ENCODE data around the gene CD47. TPM values are rescaled to one million over a fixed set of nuclear protein-coding genes. Genes with fewer than 3 reads are reported as not detected.
A peak's percentile ranks its signal among the peaks of the same experiment; 100 is the strongest.

CD47 gene
- polyA plus RNA-seq, 1 of the 3 experiments (the other 2 are of a cell fraction) = 19.6 TPM

DNA sequence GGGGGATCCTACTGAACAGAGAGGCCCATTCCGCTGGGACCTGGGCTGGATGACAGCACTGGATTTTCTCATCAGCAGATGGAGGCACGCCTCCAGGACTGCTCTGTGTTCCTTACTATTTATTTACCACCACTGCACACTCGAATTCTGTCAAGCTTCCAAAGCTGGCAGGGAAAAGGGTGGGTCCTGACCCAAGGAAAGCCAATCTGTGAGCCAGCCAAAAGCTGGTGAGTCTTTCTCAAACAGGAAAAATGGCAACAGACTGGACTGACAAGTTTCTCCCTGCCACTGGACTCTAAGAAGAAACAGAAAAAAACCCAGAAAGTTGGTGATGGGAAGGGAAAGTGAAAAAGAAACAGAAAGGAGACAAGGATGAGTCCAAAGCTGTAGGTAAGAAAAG, 37.8 kb downstream of the CD47 start (continued):
- TF ChIP-seq RAD21 (IDR thresholded peaks at IDR 0.05; ENCODE audit: low read length) = no peak
- no peak for TF ChIP-seq FOXJ3 (CRISPR knock-in tag; IDR thresholded peaks at IDR 0.05)
- no peak for TF ChIP-seq RCOR1 (IDR thresholded peaks at IDR 0.05; ENCODE audit: low read length)

- H3K36me3 ChIP-seq (replicated peaks in 1 of 2; ENCODE audit: control insufficient read depth in 1 of 2, insufficient read depth in 2 of 2, low read length in 1 of 2) = peaks cover 23 to 30% of the 10 kb centered on the region in 2 experiments
- POLR2A ChIA-PET = no interaction called here
- WGBS (ENCODE audit: low lambda C conversion rate) = 67% methylated on average over 3 of the region's 3 CpGs
Observed at GRCh38 chr3:108051005-108051404, 39.8 kb downstream of the CD47 start.

More at GRCh38 chr3:108051005-108051404, 39.8 kb downstream of the CD47 start:
- Histone ChIP-seq H3K9ac (no peak overlapping the region), H3F3A (replicated peaks; ENCODE audit: insufficient read depth) (no peaks in the 10 kb centered on the region), H3K27me3 (ENCODE audit: insufficient read depth) (no peaks in the 10 kb centered on the region), H3K79me2 (ENCODE audit: insufficient read depth) (no peaks in the 10 kb centered on the region), H3K4me2 (no peak overlapping the region), H4K20me1 (ENCODE audit: insufficient read depth) (no peaks in the 10 kb centered on the region), H3K9me2 (no peaks in the 10 kb centered on the region), H3K4me3 (ENCODE audit: low read depth in 2 of 2, low read length in 1 of 2) (no peak overlapping the region), H3K4me1 (ENCODE audit: control insufficient read depth in 1 of 2, insufficient read depth in 2 of 2, low read depth in 1 of 2, low read length in 1 of 2) (no peaks in the 10 kb centered on the region), H2AFZ (ENCODE audit: low read depth) (no peak overlapping the region), H3K27ac (ENCODE audit: low read depth in 2 of 2, low read length in 1 of 2) (no peak overlapping the region; a peak in 1 of 4 replicates), H3K9me3 (no peaks in the 10 kb centered on the region)
- CTCF ChIA-PET = interaction anchor here (1.3 kb wide), 1 partner anchor 113 kb away, joined by 3 read pairs; no protein-coding TSS in a partner anchor
- no peak for DNase-seq
- TF ChIP-seq, protein P1, sequence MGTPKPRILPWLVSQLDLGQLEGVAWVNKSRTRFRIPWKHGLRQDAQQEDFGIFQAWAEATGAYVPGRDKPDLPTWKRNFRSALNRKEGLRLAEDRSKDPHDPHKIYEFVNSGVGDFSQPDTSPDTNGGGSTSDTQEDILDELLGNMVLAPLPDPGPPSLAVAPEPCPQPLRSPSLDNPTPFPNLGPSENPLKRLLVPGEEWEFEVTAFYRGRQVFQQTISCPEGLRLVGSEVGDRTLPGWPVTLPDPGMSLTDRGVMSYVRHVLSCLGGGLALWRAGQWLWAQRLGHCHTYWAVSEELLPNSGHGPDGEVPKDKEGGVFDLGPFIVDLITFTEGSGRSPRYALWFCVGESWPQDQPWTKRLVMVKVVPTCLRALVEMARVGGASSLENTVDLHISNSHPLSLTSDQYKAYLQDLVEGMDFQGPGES (IDR thresholded peaks at IDR 0.05; ENCODE audit: low read depth, low read length) = no peak
- TF ChIP-seq TCF12 (IDR thresholded peaks at IDR 0.05) = peak; percentile 53
- TF ChIP-seq, protein P2, sequence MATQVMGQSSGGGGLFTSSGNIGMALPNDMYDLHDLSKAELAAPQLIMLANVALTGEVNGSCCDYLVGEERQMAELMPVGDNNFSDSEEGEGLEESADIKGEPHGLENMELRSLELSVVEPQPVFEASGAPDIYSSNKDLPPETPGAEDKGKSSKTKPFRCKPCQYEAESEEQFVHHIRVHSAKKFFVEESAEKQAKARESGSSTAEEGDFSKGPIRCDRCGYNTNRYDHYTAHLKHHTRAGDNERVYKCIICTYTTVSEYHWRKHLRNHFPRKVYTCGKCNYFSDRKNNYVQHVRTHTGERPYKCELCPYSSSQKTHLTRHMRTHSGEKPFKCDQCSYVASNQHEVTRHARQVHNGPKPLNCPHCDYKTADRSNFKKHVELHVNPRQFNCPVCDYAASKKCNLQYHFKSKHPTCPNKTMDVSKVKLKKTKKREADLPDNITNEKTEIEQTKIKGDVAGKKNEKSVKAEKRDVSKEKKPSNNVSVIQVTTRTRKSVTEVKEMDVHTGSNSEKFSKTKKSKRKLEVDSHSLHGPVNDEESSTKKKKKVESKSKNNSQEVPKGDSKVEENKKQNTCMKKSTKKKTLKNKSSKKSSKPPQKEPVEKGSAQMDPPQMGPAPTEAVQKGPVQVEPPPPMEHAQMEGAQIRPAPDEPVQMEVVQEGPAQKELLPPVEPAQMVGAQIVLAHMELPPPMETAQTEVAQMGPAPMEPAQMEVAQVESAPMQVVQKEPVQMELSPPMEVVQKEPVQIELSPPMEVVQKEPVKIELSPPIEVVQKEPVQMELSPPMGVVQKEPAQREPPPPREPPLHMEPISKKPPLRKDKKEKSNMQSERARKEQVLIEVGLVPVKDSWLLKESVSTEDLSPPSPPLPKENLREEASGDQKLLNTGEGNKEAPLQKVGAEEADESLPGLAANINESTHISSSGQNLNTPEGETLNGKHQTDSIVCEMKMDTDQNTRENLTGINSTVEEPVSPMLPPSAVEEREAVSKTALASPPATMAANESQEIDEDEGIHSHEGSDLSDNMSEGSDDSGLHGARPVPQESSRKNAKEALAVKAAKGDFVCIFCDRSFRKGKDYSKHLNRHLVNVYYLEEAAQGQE (IDR thresholded peaks at IDR 0.05; ENCODE audit: low read depth, low read length) = no peak
- TF ChIP-seq, protein P3, sequence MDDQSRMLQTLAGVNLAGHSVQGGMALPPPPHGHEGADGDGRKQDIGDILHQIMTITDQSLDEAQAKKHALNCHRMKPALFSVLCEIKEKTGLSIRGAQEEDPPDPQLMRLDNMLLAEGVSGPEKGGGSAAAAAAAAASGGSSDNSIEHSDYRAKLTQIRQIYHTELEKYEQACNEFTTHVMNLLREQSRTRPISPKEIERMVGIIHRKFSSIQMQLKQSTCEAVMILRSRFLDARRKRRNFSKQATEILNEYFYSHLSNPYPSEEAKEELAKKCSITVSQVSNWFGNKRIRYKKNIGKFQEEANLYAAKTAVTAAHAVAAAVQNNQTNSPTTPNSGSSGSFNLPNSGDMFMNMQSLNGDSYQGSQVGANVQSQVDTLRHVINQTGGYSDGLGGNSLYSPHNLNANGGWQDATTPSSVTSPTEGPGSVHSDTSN (IDR thresholded peaks at IDR 0.05) = 0 out of 2 replicates have a peak, but pooled peaks have one; percentile 9

Measured in SK-N-SH (cell line).